K562 (cell line): ENCODE results near the gene ZNF385D. TPM values are rescaled to one million over a fixed set of nuclear protein-coding genes. Genes with fewer than 3 reads are reported as not detected.

Source experiments
- ATAC-seq: fragments of 200-7000 bp; cut with Tn5 transposase; 3 replicates; pipeline ENCODE4 v1.9.1; 2020; ENCODE audit warnings: moderate library complexity
- BruUV-seq: library from RNA; stranded (reverse); fragments of 400-500 nt; replicated peaks from 2 replicates; lab custom pipeline; 2021; lab: Mats Ljungman, UMichigan
- CTCF ChIA-PET: fragments of 300-600 bp; formaldehyde crosslinking; extraction: SDS; loops from one replicate; lab custom pipeline; 2021; ENCODE audit warnings: low intra/inter-chr PET ratio; lab: Yijun Ruan, JAX
- POLR2A ChIA-PET: fragments of 300-600, 350-650 bp; sonication (Branson Sonifier 250); formaldehyde crosslinking; extraction: SDS; loops from one replicate; lab custom pipeline; 2021; ENCODE audit warnings: antibody characterized with exemption, inconsistent platforms; lab: Yijun Ruan, JAX
- DNase-seq, 4 experiments: peaks; one replicate each; pipeline versions ENCODE4 v3.0.0 to v3.0.0-alpha.2; 2011 to 2018; ENCODE audit warnings: low spot score in 3 of 4, mixed read lengths in 3 of 4; ENCODE audit errors: extremely low read depth in 1 of 4
- FAIRE-seq: peaks from 2 replicates; lab custom pipeline; 2011; peaks lifted over from hg19 to GRCh38; lab: Jason Lieb, UNC
- H2AFZ ChIP-seq: 2 replicates; pipeline ENCODE4 v1.6.0; 2011; ENCODE audit warnings: low read depth, low read length, control low read depth, inconsistent platforms
- H3K27ac ChIP-seq: fragments of 200-600 bp; 3 replicates; pipeline ENCODE4 v1.8.0; 2011; ENCODE audit warnings: low read depth, mild to moderate bottlenecking, control low read depth, inconsistent platforms, low read length, moderate library complexity, mixed read lengths; ENCODE audit errors: extremely low read depth
- H3K27me3 ChIP-seq, 2 experiments: fragments of 300-600 bp in 1 of 2; 2 replicates in 1 of 2; 3 replicates in 1 of 2; pipeline versions ENCODE4 v1.6.0 to v1.8.0; 2011; ENCODE audit warnings: inconsistent platforms in 2 of 2, low read length in 2 of 2, mild to moderate bottlenecking in 1 of 2, mixed read lengths in 1 of 2, moderate library complexity in 1 of 2; ENCODE audit not compliant: control insufficient read depth in 2 of 2, insufficient read depth in 2 of 2
- H3K36me3 ChIP-seq: fragments of 300-600 bp; 3 replicates; pipeline ENCODE4 v1.8.0; 2011; ENCODE audit warnings: mild to moderate bottlenecking, low read length, inconsistent platforms; ENCODE audit not compliant: control insufficient read depth, insufficient read depth
- H3K4me1 ChIP-seq, 2 experiments: fragments of 200-600 bp in 1 of 2; replicated peaks in 1 of 2; 2 replicates in 1 of 2; 3 replicates in 1 of 2; pipeline versions ENCODE4 v1.5.1 to v1.8.0; 2011; ENCODE audit warnings: inconsistent platforms in 2 of 2, low read length in 2 of 2, mild to moderate bottlenecking in 1 of 2, mixed read lengths in 1 of 2, moderate library complexity in 1 of 2; ENCODE audit not compliant: control insufficient read depth in 2 of 2, insufficient read depth in 2 of 2
- H3K4me2 ChIP-seq: 2 replicates; pipeline ENCODE4 v1.6.1; 2011; ENCODE audit warnings: low read length, control low read depth, inconsistent platforms, mixed read lengths; ENCODE audit not compliant: insufficient read depth
- H3K4me3 ChIP-seq: fragments of 200-600 bp; sonication (generic), shearing (Covaris generic); 2 replicates; pipeline ENCODE4 v1.5.1; 2016; ENCODE audit warnings: control low read depth, inconsistent platforms
- H3K79me2 ChIP-seq: fragments of 200-600 bp; 3 replicates; pipeline ENCODE4 v1.8.0; 2011; ENCODE audit warnings: low read length, inconsistent platforms; ENCODE audit not compliant: control insufficient read depth, insufficient read depth
- H3K9ac ChIP-seq, 2 experiments: 2 replicates each; pipeline versions ENCODE4 v1.6.0 to v1.6.1; 2011; ENCODE audit warnings: low read depth in 2 of 2, low read length in 2 of 2, control low read depth in 1 of 2, inconsistent platforms in 1 of 2, mild to moderate bottlenecking in 1 of 2, mixed read lengths in 1 of 2; ENCODE audit not compliant: insufficient read depth in 1 of 2
- H3K9me1 ChIP-seq: one replicate; pipeline ENCODE4 v1.6.0; 2011; ENCODE audit warnings: inconsistent platforms, mild to moderate bottlenecking, low read length, moderate library complexity; ENCODE audit not compliant: control insufficient read depth, insufficient read depth
- H3K9me3 ChIP-seq: replicated peaks from 2 replicates; pipeline ENCODE4 v1.5.1; 2011; ENCODE audit warnings: low read depth, low read length, inconsistent platforms; ENCODE audit not compliant: control insufficient read depth, insufficient read depth
- H4K20me1 ChIP-seq: replicated peaks from 2 replicates; pipeline ENCODE4 v1.6.1; 2011; ENCODE audit warnings: low read length, inconsistent platforms, mixed read lengths; ENCODE audit not compliant: control insufficient read depth, insufficient read depth
- MXD1 ChIP-seq: fragments of 250-450 bp; sonication (Bioruptor Pico); IDR thresholded peaks from 2 replicates; pipeline ENCODE4 v1.8.0; 2021; ENCODE audit warnings: borderline replicate concordance, mild to moderate bottlenecking, moderate library complexity; ENCODE audit not compliant: poor library complexity, severe bottlenecking
- RBM15 ChIP-seq: fragments of 200-400 bp; formaldehyde crosslinking; IDR thresholded peaks from 2 replicates; pipeline ENCODE4 v1.6.1; 2018; ENCODE audit warnings: mild to moderate bottlenecking, low read length, moderate library complexity; ENCODE audit not compliant: insufficient read depth
- RFX5 ChIP-seq: IDR thresholded peaks from 2 replicates; pipeline ENCODE4 v1.6.1; 2011; ENCODE audit warnings: low read depth, mild to moderate bottlenecking, improper control_type of control experiment, low read length
- TCFL5 ChIP-seq: fragments of 250-450 bp; sonication (Bioruptor Pico); conservative IDR thresholded peaks from 2 replicates; pipeline ENCODE4 v1.6.1; 2021; ENCODE audit warnings: mild to moderate bottlenecking, moderate library complexity, matching md5 sums
- ZFPM2 ChIP-seq: fragments of 250-450 bp; sonication (Bioruptor Pico); IDR thresholded peaks from 2 replicates; pipeline ENCODE4 v1.5.1; 2022; ENCODE audit warnings: mild to moderate bottlenecking
- ZKSCAN8 ChIP-seq: fragments of 200-800 bp; sonication (Bioruptor generic); IDR thresholded peaks from 2 replicates; pipeline ENCODE4 v1.6.1; 2016; ENCODE audit warnings: missing genetic modification characterization, missing compliant biosample characterization
- WGBS: fragments of 100-300 bp; shearing (Covaris generic); methylation state at CpG from one replicate; pipeline ENCODE4 v1.1.6; 2016; ENCODE audit warnings: low coverage, mixed read lengths; ENCODE audit not compliant: insufficient coverage; ENCODE audit errors: missing lambda C conversion rate; 5-methylcytosine and 5-hydroxymethylcytosine counted together
- in situ Hi-C: fragments of 300-500 bp; cut with MboI; formaldehyde crosslinking; loops from 4 replicates; pipeline ENCODE4 v1.15.0; 2018; ENCODE audit warnings: inconsistent platforms, mixed read lengths
- intact Hi-C: fragments of 100-400 bp; cut with micrococcal nuclease; formaldehyde crosslinking; loops from 2 replicates; pipeline ENCODE4 v1.14.2; 2022
- polyA plus RNA-seq, 8 experiments: library from polyadenylated mRNA; depleted of rRNA in 4 of 8; stranded (reverse) in 5 of 8; unstranded in 3 of 8; fragments of >200 nt; fragmentation: Nextera tagmentation in 2 of 8; fragmentation: Illumina TruSeq in 1 of 8; extraction: Ambion mirVana in 2 of 8; extraction: Trizol in 1 of 8; gene quantifications; 2 replicates each; pipeline versions ENCODE4 v1.2.1 to v1.2.3, GENCODE V29; 2011 to 2014; ENCODE audit warnings: inconsistent platforms in 1 of 8, missing spikeins in 1 of 8
- total RNA-seq, 7 experiments: library from RNA; depleted of rRNA in 6 of 7; stranded (reverse); fragments of >200 nt in 6 of 7; fragmentation: Illumina TruSeq in 2 of 7; extraction: Trizol in 2 of 7; gene quantifications; 2 replicates each; pipeline versions ENCODE4 v1.2.1 to v1.2.3, GENCODE V29; 2011 to 2021; ENCODE audit warnings: low replicate concordance in 1 of 7
- TF ChIP-seq, protein P1 (sequence below): sonication (generic); IDR thresholded peaks from 2 replicates; pipeline ENCODE4 v1.6.1; 2016

Gene ZNF385D
- total and polyA plus RNA-seq, 9 of the 15 experiments (the other 6 are each of a cell fraction or from before 2014, with no cell fraction given) = 0.14 to 1.7 (median 0.51) TPM

DNA sequence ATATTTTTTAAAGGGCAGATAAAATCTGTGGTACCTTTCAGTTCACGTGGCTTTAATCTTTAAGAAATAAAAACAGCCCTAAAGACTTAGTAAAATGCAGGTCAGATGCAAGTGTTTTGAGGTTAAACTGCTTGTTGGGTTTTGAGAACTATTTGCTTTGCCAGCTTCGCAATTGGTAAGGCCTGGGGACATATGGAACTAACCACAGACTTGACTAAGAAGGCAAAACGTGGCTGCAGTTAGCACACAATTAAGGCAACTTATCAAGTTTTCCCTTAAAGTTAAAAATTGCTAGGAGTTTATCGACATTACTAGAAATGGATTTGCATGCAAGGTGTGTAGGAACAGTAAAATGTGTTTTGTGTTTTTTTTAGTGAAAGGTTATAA, 206.9 kb downstream of the ZNF385D start:
- BruUV-seq = no TSS peak
- no peak overlapping the region for H2AFZ ChIP-seq
- ChIA-PET CTCF (no interaction called here), POLR2A (no interaction called here)
- H3K4me2 ChIP-seq = peak overlapping the region; percentile 68; the same call in 1 of the 2 replicates
- ATAC-seq = no peak
- H3K9me3 ChIP-seq = no peaks in the 10 kb centered on the region
- in situ Hi-C loops (no loop called here), intact Hi-C loops (no loop called here)
- H3K36me3 ChIP-seq = no peaks in the 10 kb centered on the region
- WGBS = 0% methylated on average over 4 of the region's 4 CpGs
- peak overlapping the region; percentile 76; the same call in 2 of the 3 replicates for H3K27ac ChIP-seq
- TF ChIP-seq TCFL5 (CRISPR knock-in tag) = no peak
- TF ChIP-seq, protein P1, sequence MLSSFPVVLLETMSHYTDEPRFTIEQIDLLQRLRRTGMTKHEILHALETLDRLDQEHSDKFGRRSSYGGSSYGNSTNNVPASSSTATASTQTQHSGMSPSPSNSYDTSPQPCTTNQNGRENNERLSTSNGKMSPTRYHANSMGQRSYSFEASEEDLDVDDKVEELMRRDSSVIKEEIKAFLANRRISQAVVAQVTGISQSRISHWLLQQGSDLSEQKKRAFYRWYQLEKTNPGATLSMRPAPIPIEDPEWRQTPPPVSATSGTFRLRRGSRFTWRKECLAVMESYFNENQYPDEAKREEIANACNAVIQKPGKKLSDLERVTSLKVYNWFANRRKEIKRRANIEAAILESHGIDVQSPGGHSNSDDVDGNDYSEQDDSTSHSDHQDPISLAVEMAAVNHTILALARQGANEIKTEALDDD = peak; percentile 33; the same call in 1 of the 2 replicates
- TF ChIP-seq MXD1 (CRISPR knock-in tag) = no peak
- TF ChIP-seq ZKSCAN8 (CRISPR knock-in tag) = no peak
- no peak for TF ChIP-seq RBM15
- TF ChIP-seq ZFPM2 = no peak
- no peak for TF ChIP-seq RFX5
- H3K27me3 ChIP-seq = no peaks in the 10 kb centered on the region
- peak overlapping the region in 1 of 2 experiments; percentile 66; a peak in 2 of 4 replicates for H3K9ac ChIP-seq
- peak overlapping the region; percentile 50 for H3K4me3 ChIP-seq
- H3K9me1 ChIP-seq = no peaks in the 10 kb centered on the region
- DNase-seq = no peak
- FAIRE-seq = no peak
- peaks cover 63% of the 10 kb centered on the region for H3K79me2 ChIP-seq
- no peaks in the 10 kb centered on the region; a peak in 1 of 5 replicates for H3K4me1 ChIP-seq
- H4K20me1 ChIP-seq = no peaks in the 10 kb centered on the region
